Activated B cell treated with CpG ODN at 0.5 μM for 24 hours (primary cell): ENCODE data around the gene GADL1. TPM values are rescaled to one million over a fixed set of nuclear protein-coding genes. Genes with fewer than 3 reads are reported as not detected.

ENCODE experiments used
- ATAC-seq: fragments of 200-7000 bp; cut with Tn5 transposase; one replicate; pipeline ENCODE4 v1.10.0; 2021; ENCODE audit warnings: low read depth, mild to moderate bottlenecking, moderate library complexity
- CTCF ChIA-PET: fragments of 350-600 bp; sonication (Branson Sonifier 250); formaldehyde crosslinking; loops from one replicate; lab custom pipeline; 2021; ENCODE audit warnings: antibody characterized with exemption; lab: Charles Lee
- POLR2A ChIA-PET: fragments of 350-600 bp; sonication (Branson Sonifier 250); formaldehyde crosslinking; loops from one replicate; lab custom pipeline; 2021; ENCODE audit warnings: antibody characterized with exemption; lab: Charles Lee
- DNase-seq: peaks from one replicate; pipeline ENCODE4 v3.0.0; 2022
- H3K27ac Mint-ChIP-seq: one replicate; pipeline ENCODE4 v1.8.0; 2020; ENCODE audit warnings: mixed read lengths
- H3K27me3 Mint-ChIP-seq: one replicate; pipeline ENCODE4 v1.8.0; 2021; ENCODE audit warnings: mixed read lengths
- H3K36me3 Mint-ChIP-seq: one replicate; pipeline ENCODE4 v1.8.0; 2021; ENCODE audit warnings: low read depth, mixed read lengths
- H3K4me1 Mint-ChIP-seq: one replicate; pipeline ENCODE4 v1.8.0; 2021; ENCODE audit warnings: mixed read lengths
- H3K4me3 Mint-ChIP-seq: one replicate; pipeline ENCODE4 v1.8.0; 2020; ENCODE audit warnings: mild to moderate bottlenecking, mixed read lengths
- H3K9me3 Mint-ChIP-seq: one replicate; pipeline ENCODE4 v1.8.0; 2020; ENCODE audit warnings: mixed read lengths
- CTCF ChIP-seq: fragments of 200-600 bp; IDR thresholded peaks from one replicate; pipeline ENCODE4 v1.8.0; 2022; ENCODE audit warnings: antibody characterized with exemption, mild to moderate bottlenecking
- intact Hi-C: fragments of 100-400 bp; cut with micrococcal nuclease; formaldehyde crosslinking; loops from one replicate; pipeline ENCODE4 v1.15.1; 2024
- total RNA-seq: library from RNA; stranded (reverse); gene quantifications from 2 replicates; pipeline ENCODE4 v1.2.3, GENCODE V29; 2022

The GADL1 gene
- total RNA-seq, 1 donor from 2014 or later = not detected

GRCh38 chr3:30766522-30766921, 127.9 kb downstream of the GADL1 start:
- H3K4me1 Mint-ChIP-seq = no peaks in the 10 kb centered on the region
- no peaks in the 10 kb centered on the region for H3K36me3 Mint-ChIP-seq
- no peak for ATAC-seq
- DNase-seq = no peak
- CTCF ChIA-PET = no interaction called here
- intact Hi-C loops = loop anchor here (5.0 kb wide), 2 partner anchors 1376 to 1576 kb away; no protein-coding TSS in a partner anchor
- POLR2A ChIA-PET = no interaction called here
- TF ChIP-seq CTCF = no peak
- H3K4me3 Mint-ChIP-seq = no peak overlapping the region
- no peak overlapping the region for H3K27ac Mint-ChIP-seq
- peaks cover 11% of the 10 kb centered on the region for H3K27me3 Mint-ChIP-seq
- no peaks in the 10 kb centered on the region for H3K9me3 Mint-ChIP-seq

DNA sequence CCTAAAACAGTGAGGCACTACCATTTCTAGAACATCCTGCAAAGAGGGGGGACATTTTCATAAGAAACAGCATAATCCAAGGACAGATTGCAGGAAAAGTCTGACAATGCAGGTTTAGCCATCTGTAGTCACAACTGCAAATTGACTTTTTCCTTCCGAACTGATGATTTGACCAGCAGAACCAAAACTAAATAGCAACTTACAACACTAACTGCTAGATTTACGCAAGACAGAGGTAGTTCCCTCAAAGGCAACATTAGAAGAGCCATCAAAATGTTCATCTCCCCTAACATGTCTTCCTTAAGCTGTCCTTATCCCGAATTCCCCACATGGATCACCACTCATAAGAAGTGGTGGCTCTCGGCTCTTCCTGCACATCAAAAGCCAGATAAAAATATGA, 129.6 kb downstream of the GADL1 start:
- no peak for TF ChIP-seq CTCF
- CTCF ChIA-PET = interaction anchor here (1.0 kb wide), 1 partner anchor 722 kb away, joined by 3 read pairs; no protein-coding TSS in a partner anchor

GRCh38 chr3:30764281-30764680, 130.2 kb downstream of the GADL1 start:
- no peak for TF ChIP-seq CTCF
- ChIA-PET POLR2A (no interaction called here), CTCF (no interaction called here)
- intact Hi-C loops = no loop called here
- no peak for ATAC-seq
- DNase-seq = no peak
- H3K9me3 Mint-ChIP-seq = no peaks in the 10 kb centered on the region
- peaks cover 10% of the 10 kb centered on the region for H3K27me3 Mint-ChIP-seq
- no peaks in the 10 kb centered on the region for H3K4me1 Mint-ChIP-seq
- no peaks in the 10 kb centered on the region for H3K36me3 Mint-ChIP-seq
- H3K27ac Mint-ChIP-seq = no peak overlapping the region
- no peak overlapping the region for H3K4me3 Mint-ChIP-seq

More for the DNA sequence above, 129.6 kb downstream of the GADL1 start:
- POLR2A ChIA-PET = no interaction called here
- Mint-ChIP-seq H3K4me1 (no peaks in the 10 kb centered on the region), H3K27ac (no peak overlapping the region), H3K27me3 (peaks cover 11% of the 10 kb centered on the region), H3K4me3 (no peak overlapping the region), H3K9me3 (no peaks in the 10 kb centered on the region), H3K36me3 (no peaks in the 10 kb centered on the region)
- intact Hi-C loops = loop anchor here (5.0 kb wide), 2 partner anchors 1377 to 1577 kb away; no protein-coding TSS in a partner anchor
- no peak for DNase-seq
- ATAC-seq = no peak

DNA sequence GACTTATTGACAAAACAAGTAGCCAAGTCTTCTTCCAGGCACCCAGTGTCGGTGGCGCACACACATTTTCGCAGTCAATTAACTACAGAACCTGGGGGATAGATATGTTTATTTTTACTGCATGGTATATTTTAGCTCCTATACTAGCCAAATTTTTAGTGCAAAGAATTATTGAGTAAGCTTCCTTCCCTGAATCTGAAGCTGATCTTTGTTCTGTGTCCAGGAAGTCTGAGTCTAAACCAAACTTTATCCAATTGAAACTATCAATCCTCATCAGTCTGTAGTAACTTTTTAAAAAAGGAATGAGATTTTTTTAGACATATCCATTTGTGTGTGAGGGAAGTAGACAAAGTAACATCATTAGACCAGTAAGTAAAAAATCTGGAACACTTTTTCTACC, 133.1 kb downstream of the GADL1 start:
- H3K9me3 Mint-ChIP-seq = no peaks in the 10 kb centered on the region
- ChIA-PET POLR2A (no interaction called here), CTCF (no interaction called here)

GRCh38 chr3:30760737-30761136, 133.7 kb downstream of the GADL1 start:
- Mint-ChIP-seq H3K27ac (no peak overlapping the region), H3K9me3 (no peaks in the 10 kb centered on the region), H3K4me1 (no peaks in the 10 kb centered on the region), H3K4me3 (no peak overlapping the region), H3K27me3 (peaks cover 3% of the 10 kb centered on the region), H3K36me3 (no peaks in the 10 kb centered on the region)
- POLR2A ChIA-PET = no interaction called here
- ATAC-seq (no peak), DNase-seq (no peak)
- no peak for TF ChIP-seq CTCF
- intact Hi-C loops = no loop called here
- CTCF ChIA-PET = interaction anchor here (1.0 kb wide), 1 partner anchor 9 kb away, joined by 3 read pairs; no protein-coding TSS in a partner anchor

More for the DNA sequence above, 133.1 kb downstream of the GADL1 start:
- Mint-ChIP-seq H3K27ac (no peak overlapping the region), H3K27me3 (peaks cover 4% of the 10 kb centered on the region), H3K4me3 (no peak overlapping the region), H3K4me1 (no peaks in the 10 kb centered on the region), H3K36me3 (no peaks in the 10 kb centered on the region)
- no peak for TF ChIP-seq CTCF
- no peak for ATAC-seq
- no peak for DNase-seq
- intact Hi-C loops = no loop called here
